Neural cell (in vitro differentiated cells): ENCODE data around the gene PXMP2. TPM values are rescaled to one million over a fixed set of nuclear protein-coding genes. Genes with fewer than 3 reads are reported as not detected.

ENCODE experiments used
- H2AFZ ChIP-seq: fragments of 200-600, 300-800 bp; sonication (generic), shearing (Covaris generic); 2 replicates; pipeline ENCODE4 v1.6.0; 2014; ENCODE audit warnings: low read depth, mild to moderate bottlenecking, antibody characterized with exemption, low read length, moderate library complexity
- H3F3A ChIP-seq: fragments of 200-600 bp; shearing (Covaris generic); 2 replicates; pipeline ENCODE4 v1.6.1; 2016; ENCODE audit warnings: mild to moderate bottlenecking, moderate library complexity, mixed read lengths, antibody characterized with exemption, low read length; ENCODE audit not compliant: insufficient read depth, poor library complexity, severe bottlenecking
- H3K27ac ChIP-seq: fragments of 200-600, 300-800 bp; sonication (generic), shearing (Covaris generic); 2 replicates; pipeline ENCODE4 v1.5.1; 2014; ENCODE audit warnings: mild to moderate bottlenecking, low read length, moderate library complexity
- H3K27me3 ChIP-seq: fragments of 300-800, 200-600 bp; sonication (generic), shearing (Covaris generic); 2 replicates; pipeline ENCODE4 v1.6.0; 2014; ENCODE audit warnings: mild to moderate bottlenecking, low read depth, low read length, moderate library complexity; ENCODE audit not compliant: insufficient read depth
- H3K36me3 ChIP-seq: fragments of 300-800, 200-600 bp; sonication (generic), shearing (Covaris generic); 2 replicates; pipeline ENCODE4 v1.5.1; 2014; ENCODE audit warnings: mild to moderate bottlenecking, antibody characterized with exemption, low read length, moderate library complexity; ENCODE audit not compliant: insufficient read depth
- H3K4me2 ChIP-seq: fragments of 300-800, 200-600 bp; sonication (generic), shearing (Covaris generic); 2 replicates; pipeline ENCODE4 v1.6.0; 2014; ENCODE audit warnings: mild to moderate bottlenecking, low read length
- H3K4me3 ChIP-seq: fragments of 300-800, 200-600 bp; sonication (generic), shearing (Covaris generic); 2 replicates; pipeline ENCODE4 v1.5.1; 2014; ENCODE audit warnings: mild to moderate bottlenecking, low read length, moderate library complexity
- H3K79me2 ChIP-seq: fragments of 200-600 bp; shearing (Covaris generic); replicated peaks from 2 replicates; pipeline ENCODE4 v1.6.0; 2014; ENCODE audit warnings: mild to moderate bottlenecking, low read length, moderate library complexity; ENCODE audit not compliant: insufficient read depth
- H3K9ac ChIP-seq: fragments of 300-800, 200-600 bp; sonication (generic), shearing (Covaris generic); 2 replicates; pipeline ENCODE4 v1.6.1; 2016; ENCODE audit warnings: mild to moderate bottlenecking, low read length, mixed read lengths
- H3K9me2 ChIP-seq: fragments of 200-600 bp; shearing (Covaris generic); 2 replicates; pipeline ENCODE4 v1.6.1; 2016; ENCODE audit warnings: mild to moderate bottlenecking, low read length, mixed read lengths; ENCODE audit not compliant: insufficient read depth
- H3K9me3 ChIP-seq: fragments of 200-600, 300-800 bp; sonication (generic), shearing (Covaris generic); 2 replicates; pipeline ENCODE4 v1.6.1; 2016; ENCODE audit warnings: mild to moderate bottlenecking, mixed run types, low read length, moderate library complexity, mixed read lengths
- H4K20me1 ChIP-seq: fragments of 200-600 bp; shearing (Covaris generic); 2 replicates; pipeline ENCODE4 v1.6.1; 2016; ENCODE audit warnings: mild to moderate bottlenecking, mixed run types; ENCODE audit not compliant: insufficient read depth
- CTCF ChIP-seq: fragments of 450-650 bp; IDR thresholded peaks from 2 replicates; pipeline ENCODE4 v1.5.1; 2014; ENCODE audit warnings: antibody characterized with exemption, mild to moderate bottlenecking, moderate library complexity; ENCODE audit not compliant: poor library complexity, severe bottlenecking
- EP300 ChIP-seq: fragments of 450-650 bp; conservative IDR thresholded peaks from 2 replicates; pipeline ENCODE4 v1.6.1; 2014; ENCODE audit warnings: antibody characterized with exemption, mild to moderate bottlenecking, moderate library complexity; ENCODE audit not compliant: poor library complexity, severe bottlenecking
- EZH2 ChIP-seq: fragments of 200-600, 300-800 bp; shearing (Covaris generic), sonication (generic); IDR thresholded peaks from 2 replicates; pipeline ENCODE4 v1.6.1; 2014; ENCODE audit warnings: antibody characterized with exemption, low read length, borderline replicate concordance, mild to moderate bottlenecking; ENCODE audit not compliant: insufficient read depth, poor library complexity, severe bottlenecking
- MXI1 ChIP-seq: fragments of 450-650 bp; conservative IDR thresholded peaks from 2 replicates; pipeline ENCODE4 v1.6.1; 2014; ENCODE audit warnings: antibody characterized with exemption, mild to moderate bottlenecking; ENCODE audit not compliant: poor library complexity, severe bottlenecking
- POLR2AphosphoS5 ChIP-seq: IDR thresholded peaks from 2 replicates; pipeline ENCODE4 v1.6.1; 2012
- RAD21 ChIP-seq: fragments of 450-650 bp; conservative IDR thresholded peaks from 2 replicates; pipeline ENCODE4 v1.6.1; 2014; ENCODE audit warnings: antibody characterized with exemption, mild to moderate bottlenecking, moderate library complexity
- REST ChIP-seq: IDR thresholded peaks from 2 replicates; pipeline ENCODE4 v1.6.1; 2012; ENCODE audit warnings: borderline replicate concordance
- SMC3 ChIP-seq: fragments of 450-650 bp; conservative IDR thresholded peaks from 2 replicates; pipeline ENCODE4 v1.6.1; 2014; ENCODE audit warnings: antibody characterized with exemption, mild to moderate bottlenecking, moderate library complexity; ENCODE audit not compliant: poor library complexity
- TAF1 ChIP-seq: IDR thresholded peaks from 2 replicates; pipeline ENCODE4 v1.6.1; 2012; ENCODE audit warnings: low read depth
- polyA plus RNA-seq: library from polyadenylated mRNA; depleted of rRNA; stranded (reverse); fragments of >200 nt; gene quantifications from 2 replicates; pipeline ENCODE4 v1.2.3, GENCODE V29; 2014

PXMP2 gene
- polyA plus RNA-seq, 1 donor from 2014 or later = 95.8 TPM

- Histone ChIP-seq H3K9ac (no peak overlapping the region), H3K36me3 (no peaks in the 10 kb centered on the region), H3K4me2 (no peak overlapping the region), H3K4me3 (no peak overlapping the region), H3K9me2 (no peaks in the 10 kb centered on the region), H3K27ac (no peak overlapping the region), H2AFZ (no peak overlapping the region), H3K27me3 (no peaks in the 10 kb centered on the region), H3K79me2 (no peaks in the 10 kb centered on the region), H3F3A (no peaks in the 10 kb centered on the region), H4K20me1 (no peaks in the 10 kb centered on the region), H3K9me3 (no peaks in the 10 kb centered on the region)
- TF ChIP-seq EZH2 (no peak), EP300 (no peak), SMC3 (no peak), TAF1 (no peak), CTCF (no peak), RAD21 (no peak), MXI1 (no peak), POLR2AphosphoS5 (no peak), REST (no peak)
Measured at GRCh38 chr12:132700212-132700822, 12.9 kb downstream of the PXMP2 start.

- Histone ChIP-seq H3K4me2 (no peak overlapping the region), H3K36me3 (no peaks in the 10 kb centered on the region), H3K9me3 (no peaks in the 10 kb centered on the region), H3K79me2 (no peaks in the 10 kb centered on the region), H3K4me3 (no peak overlapping the region), H4K20me1 (no peaks in the 10 kb centered on the region), H3K9ac (no peak overlapping the region), H3K27me3 (no peaks in the 10 kb centered on the region), H3K27ac (no peak overlapping the region), H3K9me2 (no peaks in the 10 kb centered on the region), H3F3A (no peaks in the 10 kb centered on the region), H2AFZ (no peak overlapping the region)
- TF ChIP-seq POLR2AphosphoS5 = no peak
- TF ChIP-seq RAD21 = no peak
- no peak for TF ChIP-seq EZH2
- TF ChIP-seq REST = no peak
- TF ChIP-seq CTCF = no peak
- TF ChIP-seq MXI1 = no peak
- no peak for TF ChIP-seq TAF1
- no peak for TF ChIP-seq SMC3
Measured at GRCh38 chr12:132702640-132703039, 15.3 kb downstream of the PXMP2 start.
